HepG2 (cell line): Measurements from ENCODE around the gene EXOSC7. TPM values are rescaled to one million over a fixed set of nuclear protein-coding genes. Genes with fewer than 3 reads are reported as not detected.

Source experiments
- ATAC-seq: fragments of 200-7000 bp; cut with Tn5 transposase; 3 replicates; pipeline ENCODE4 v1.9.1; 2020; ENCODE audit warnings: mild to moderate bottlenecking, moderate library complexity
- BruUV-seq: library from RNA; stranded (reverse); fragments of 400-500 nt; replicated peaks from 2 replicates; lab custom pipeline; 2021; lab: Mats Ljungman, UMichigan
- CTCF ChIA-PET: fragments of 300-600 bp; formaldehyde crosslinking; extraction: SDS; loops from one replicate; lab custom pipeline; 2021; ENCODE audit warnings: low total read pairs, inconsistent platforms, low intra/inter-chr PET ratio; lab: Yijun Ruan, JAX
- POLR2A ChIA-PET: fragments of 350-600 bp; sonication (Branson Sonifier 250); formaldehyde crosslinking; loops from one replicate; lab custom pipeline; 2020; ENCODE audit warnings: antibody characterized with exemption, inconsistent platforms; lab: Yijun Ruan, JAX
- DNase-seq: peaks from one replicate; pipeline ENCODE4 v3.0.0-alpha.2; 2015; ENCODE audit warnings: low spot score
- FAIRE-seq: peaks from 3 replicates; lab custom pipeline; 2011; peaks lifted over from hg19 to GRCh38; lab: Jason Lieb, UNC
- H2AFZ ChIP-seq: one replicate; pipeline ENCODE4 v1.6.1; 2011; ENCODE audit warnings: low read length, inconsistent platforms
- H3K27ac ChIP-seq: fragments of 300-600 bp; 3 replicates; pipeline ENCODE4 v1.8.0; 2011; ENCODE audit warnings: mixed run types, mild to moderate bottlenecking, mixed read lengths, low read length, inconsistent platforms; ENCODE audit not compliant: insufficient read depth; ENCODE audit errors: extremely low read length
- H3K27me3 ChIP-seq, 2 experiments: fragments of 200-600 bp in 1 of 2; 2 replicates in 1 of 2; 3 replicates in 1 of 2; pipeline versions ENCODE4 v1.6.0 to v1.8.0; 2011; ENCODE audit warnings: low read length in 2 of 2, mild to moderate bottlenecking in 2 of 2, moderate library complexity in 2 of 2, inconsistent platforms in 1 of 2; ENCODE audit not compliant: insufficient read depth in 2 of 2, control insufficient read depth in 1 of 2
- H3K36me3 ChIP-seq, 2 experiments: fragments of 200-600 bp in 1 of 2; replicated peaks in 1 of 2; 2 replicates in 1 of 2; 3 replicates in 1 of 2; pipeline versions ENCODE4 v1.5.1 to v1.8.0; 2011; ENCODE audit warnings: low read length in 2 of 2, inconsistent platforms in 1 of 2; ENCODE audit not compliant: insufficient read depth in 2 of 2, control insufficient read depth in 1 of 2
- H3K4me1 ChIP-seq: 2 replicates; pipeline ENCODE4 v1.5.1; 2012; ENCODE audit warnings: low read length, inconsistent platforms; ENCODE audit not compliant: insufficient read depth
- H3K4me2 ChIP-seq: 2 replicates; pipeline ENCODE4 v1.6.0; 2011; ENCODE audit warnings: low read depth, low read length, inconsistent platforms
- H3K4me3 ChIP-seq, 3 experiments: fragments of 200-600 bp in 1 of 3; sonication (generic), shearing (Covaris generic) in 1 of 3; replicated peaks in 1 of 3; 2 replicates each; pipeline ENCODE4 v1.5.1; 2011 to 2016; ENCODE audit warnings: low read length in 3 of 3, inconsistent platforms in 2 of 3, low read depth in 2 of 3, mild to moderate bottlenecking in 2 of 3, control low read depth in 1 of 3, mixed read lengths in 1 of 3; ENCODE audit not compliant: insufficient read depth in 1 of 3
- H3K79me2 ChIP-seq: one replicate; pipeline ENCODE4 v1.6.1; 2011; ENCODE audit warnings: low read length, inconsistent platforms; ENCODE audit not compliant: insufficient read depth
- H3K9ac ChIP-seq: 2 replicates; pipeline ENCODE4 v1.6.0; 2011; ENCODE audit warnings: mild to moderate bottlenecking, low read depth, low read length, inconsistent platforms; ENCODE audit not compliant: insufficient read depth
- H3K9me3 ChIP-seq: 2 replicates; pipeline ENCODE4 v1.5.1; 2012; ENCODE audit warnings: mild to moderate bottlenecking, low read length
- H4K20me1 ChIP-seq: 2 replicates; pipeline ENCODE4 v1.6.0; 2011; ENCODE audit warnings: inconsistent platforms, mild to moderate bottlenecking, low read length, moderate library complexity; ENCODE audit not compliant: insufficient read depth
- BATF2 ChIP-seq: sonication (generic); formaldehyde crosslinking; IDR thresholded peaks from 2 replicates; pipeline ENCODE4 v1.8.0; 2022; ENCODE audit warnings: mild to moderate bottlenecking, missing genetic modification reagents, moderate library complexity
- MIER2 ChIP-seq: IDR thresholded peaks from 2 replicates; pipeline ENCODE4 v1.6.1; 2016; ENCODE audit warnings: missing biosample characterization, missing genetic modification reagents
- MTF1 ChIP-seq: sonication (generic); formaldehyde crosslinking; IDR thresholded peaks from 2 replicates; pipeline ENCODE4 v1.5.0; 2020; ENCODE audit warnings: missing genetic modification reagents
- PCBP2 ChIP-seq: fragments of 200-400 bp; formaldehyde crosslinking; optimal IDR thresholded peaks from 2 replicates; pipeline ENCODE3; 2018; ENCODE audit warnings: low read length, low read depth; ENCODE audit not compliant: poor library complexity, severe bottlenecking
- RFX1 ChIP-seq: fragments of 450-650 bp; IDR thresholded peaks from 2 replicates; pipeline ENCODE4 v1.6.1; 2017
- SALL2 ChIP-seq: sonication (generic); formaldehyde crosslinking; IDR thresholded peaks from 2 replicates; pipeline ENCODE4 v1.8.1; 2023; ENCODE audit warnings: mild to moderate bottlenecking, missing genetic modification reagents, inconsistent platforms
- SETDB1 ChIP-seq: sonication (generic); formaldehyde crosslinking; IDR thresholded peaks from 2 replicates; pipeline ENCODE4 v1.5.1; 2020; ENCODE audit warnings: missing genetic modification reagents, mild to moderate bottlenecking, borderline replicate concordance
- ZNF30 ChIP-seq: sonication (generic); formaldehyde crosslinking; IDR thresholded peaks from 2 replicates; pipeline ENCODE4 v1.5.0; 2020; ENCODE audit warnings: mild to moderate bottlenecking, missing genetic modification reagents
- WGBS: methylation state at CpG from one replicate; pipeline ENCODE4 v1.1.6; 2017; ENCODE audit warnings: low lambda C conversion rate; 5-methylcytosine and 5-hydroxymethylcytosine counted together
- in situ Hi-C: cut with HindIII; loops from 2 replicates; pipeline ENCODE4 v1.10.0; 2017; ENCODE audit warnings: low pct_unique_long_range_greater_than_20kb; ENCODE audit not compliant: extremely low pct_ligation_motif_present
- intact Hi-C: fragments of 100-400 bp; cut with micrococcal nuclease; formaldehyde crosslinking; loops from one replicate; pipeline ENCODE4 v1.10.0; 2022; ENCODE audit not compliant: unreplicated experiment
- polyA plus RNA-seq, 8 experiments: library from polyadenylated mRNA; depleted of rRNA in 3 of 8; stranded (reverse) in 7 of 8; unstranded in 1 of 8; fragments of >200 nt; fragmentation: Illumina TruSeq in 4 of 8; extraction: Trizol in 4 of 8; gene quantifications; 2 replicates each; pipeline versions ENCODE4 v1.2.1 to v1.2.3, GENCODE V29; 2011 to 2016; ENCODE audit warnings: low read depth in 4 of 8, missing spikeins in 1 of 8, mixed read lengths in 1 of 8; ENCODE audit not compliant: insufficient read depth in 1 of 8
- total RNA-seq, 5 experiments: library from RNA; depleted of rRNA; stranded (reverse); fragments of >200 nt; fragmentation: Illumina TruSeq; extraction: Trizol; gene quantifications; 2 replicates each; pipeline ENCODE4 v1.2.3, GENCODE V29; 2016; ENCODE audit warnings: low read depth in 1 of 5
- TF ChIP-seq, protein P1 (sequence below): fragments of 450-650 bp; IDR thresholded peaks from 2 replicates; pipeline ENCODE4 v1.6.1; 2017
- TF ChIP-seq, protein P2 (sequence below): IDR thresholded peaks from 2 replicates; pipeline ENCODE4 v1.6.1; 2016; ENCODE audit warnings: missing genetic modification reagents, missing compliant biosample characterization
- TF ChIP-seq, protein P3 (sequence below): sonication (generic); formaldehyde crosslinking; conservative IDR thresholded peaks from 2 replicates; pipeline ENCODE4 v1.8.0; 2022; ENCODE audit warnings: missing genetic modification reagents
- TF ChIP-seq, protein P4 (sequence below): sonication (generic); formaldehyde crosslinking; IDR thresholded peaks from 2 replicates; pipeline ENCODE4 v1.4.0; 2020; ENCODE audit warnings: missing genetic modification reagents

EXOSC7 gene
- total and polyA plus RNA-seq, 2 of the 13 experiments (the other 11 are each of a cell fraction or from before 2014, with no cell fraction given), result 68.3 to 74.7 TPM

- CTCF ChIA-PET, result no interaction called here
- intact Hi-C loops (no loop called here), in situ Hi-C loops (loop anchor here (25.0 kb wide), 1 partner anchor 461 kb away; no protein-coding TSS in a partner anchor)
- H3K9me3 ChIP-seq, result no peaks in the 10 kb centered on the region
- no peak within 1 kb of the TSS for H2AFZ ChIP-seq
- no peaks in the 10 kb centered on the region for H4K20me1 ChIP-seq
- no peak within 1 kb of the TSS for H3K4me3 ChIP-seq
- DNase-seq (no peak), FAIRE-seq (no peak), ATAC-seq (no peak)
- H3K79me2 ChIP-seq, result no peaks in the 10 kb centered on the region
- TF ChIP-seq MTF1 (CRISPR knock-in tag), result no peak
- no peak for TF ChIP-seq SETDB1 (CRISPR knock-in tag)
- TF ChIP-seq, protein P1, sequence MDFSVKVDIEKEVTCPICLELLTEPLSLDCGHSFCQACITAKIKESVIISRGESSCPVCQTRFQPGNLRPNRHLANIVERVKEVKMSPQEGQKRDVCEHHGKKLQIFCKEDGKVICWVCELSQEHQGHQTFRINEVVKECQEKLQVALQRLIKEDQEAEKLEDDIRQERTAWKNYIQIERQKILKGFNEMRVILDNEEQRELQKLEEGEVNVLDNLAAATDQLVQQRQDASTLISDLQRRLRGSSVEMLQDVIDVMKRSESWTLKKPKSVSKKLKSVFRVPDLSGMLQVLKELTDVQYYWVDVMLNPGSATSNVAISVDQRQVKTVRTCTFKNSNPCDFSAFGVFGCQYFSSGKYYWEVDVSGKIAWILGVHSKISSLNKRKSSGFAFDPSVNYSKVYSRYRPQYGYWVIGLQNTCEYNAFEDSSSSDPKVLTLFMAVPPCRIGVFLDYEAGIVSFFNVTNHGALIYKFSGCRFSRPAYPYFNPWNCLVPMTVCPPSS, result no peak
- TF ChIP-seq PCBP2, result no peak
- no peak within 1 kb of the TSS for H3K4me2 ChIP-seq
- BruUV-seq, result no TSS peak
- H3K9ac ChIP-seq, result no peak within 1 kb of the TSS
- WGBS, result 62% methylated on average over 4 of the region's 13 CpGs
- H3K27me3 ChIP-seq, result 0 out of 5 replicates have a peak, but pooled peaks cover 0 to 4% of the 10 kb centered on the region in 2 experiments
- H3K27ac ChIP-seq, result no peak within 1 kb of the TSS
- no peaks in the 10 kb centered on the region for H3K36me3 ChIP-seq
- POLR2A ChIA-PET, result no interaction called here
- no peaks in the 10 kb centered on the region for H3K4me1 ChIP-seq
These were observed 50.0 kb downstream of the EXOSC7 start, which contains the start of gene CLEC3B for GRCh38 chr3:45026038-45026437. Gene CLEC3B (plus strand): TSS chr3:45026303. CDS start chr3:45026363, 60 bp downstream.

GRCh38 chr3:45026957-45027356 lies 50.9 kb downstream of the EXOSC7 start:
- ChIA-PET CTCF (no interaction called here), POLR2A (no interaction called here)
- TF ChIP-seq ZNF30 (CRISPR knock-in tag) (no peak), RFX1 (peak; percentile 54; the same call in 1 of the 2 replicates), MIER2 (no peak), BATF2 (no peak), SALL2 (no peak)
- TF ChIP-seq, protein P2, sequence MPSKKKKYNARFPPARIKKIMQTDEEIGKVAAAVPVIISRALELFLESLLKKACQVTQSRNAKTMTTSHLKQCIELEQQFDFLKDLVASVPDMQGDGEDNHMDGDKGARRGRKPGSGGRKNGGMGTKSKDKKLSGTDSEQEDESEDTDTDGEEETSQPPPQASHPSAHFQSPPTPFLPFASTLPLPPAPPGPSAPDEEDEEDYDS, result no peak
- TF ChIP-seq, protein P3, sequence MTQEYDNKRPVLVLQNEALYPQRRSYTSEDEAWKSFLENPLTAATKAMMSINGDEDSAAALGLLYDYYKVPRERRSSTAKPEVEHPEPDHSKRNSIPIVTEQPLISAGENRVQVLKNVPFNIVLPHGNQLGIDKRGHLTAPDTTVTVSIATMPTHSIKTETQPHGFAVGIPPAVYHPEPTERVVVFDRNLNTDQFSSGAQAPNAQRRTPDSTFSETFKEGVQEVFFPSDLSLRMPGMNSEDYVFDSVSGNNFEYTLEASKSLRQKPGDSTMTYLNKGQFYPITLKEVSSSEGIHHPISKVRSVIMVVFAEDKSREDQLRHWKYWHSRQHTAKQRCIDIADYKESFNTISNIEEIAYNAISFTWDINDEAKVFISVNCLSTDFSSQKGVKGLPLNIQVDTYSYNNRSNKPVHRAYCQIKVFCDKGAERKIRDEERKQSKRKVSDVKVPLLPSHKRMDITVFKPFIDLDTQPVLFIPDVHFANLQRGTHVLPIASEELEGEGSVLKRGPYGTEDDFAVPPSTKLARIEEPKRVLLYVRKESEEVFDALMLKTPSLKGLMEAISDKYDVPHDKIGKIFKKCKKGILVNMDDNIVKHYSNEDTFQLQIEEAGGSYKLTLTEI (CRISPR knock-in tag), result no peak
- TF ChIP-seq, protein P4, sequence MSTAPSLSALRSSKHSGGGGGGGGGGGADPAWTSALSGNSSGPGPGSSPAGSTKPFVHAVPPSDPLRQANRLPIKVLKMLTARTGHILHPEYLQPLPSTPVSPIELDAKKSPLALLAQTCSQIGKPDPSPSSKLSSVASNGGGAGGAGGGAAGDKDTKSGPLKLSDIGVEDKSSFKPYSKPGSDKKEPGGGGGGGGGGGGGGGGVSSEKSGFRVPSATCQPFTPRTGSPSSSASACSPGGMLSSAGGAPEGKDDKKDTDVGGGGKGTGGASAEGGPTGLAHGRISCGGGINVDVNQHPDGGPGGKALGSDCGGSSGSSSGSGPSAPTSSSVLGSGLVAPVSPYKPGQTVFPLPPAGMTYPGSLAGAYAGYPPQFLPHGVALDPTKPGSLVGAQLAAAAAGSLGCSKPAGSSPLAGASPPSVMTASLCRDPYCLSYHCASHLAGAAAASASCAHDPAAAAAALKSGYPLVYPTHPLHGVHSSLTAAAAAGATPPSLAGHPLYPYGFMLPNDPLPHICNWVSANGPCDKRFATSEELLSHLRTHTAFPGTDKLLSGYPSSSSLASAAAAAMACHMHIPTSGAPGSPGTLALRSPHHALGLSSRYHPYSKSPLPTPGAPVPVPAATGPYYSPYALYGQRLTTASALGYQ, result no peak
- no peaks in the 10 kb centered on the region for H4K20me1 ChIP-seq
- peak; percentile 4 for DNase-seq
- no peak overlapping the region for H2AFZ ChIP-seq
- FAIRE-seq, result no peak
- H3K4me1 ChIP-seq, result no peaks in the 10 kb centered on the region
- in situ Hi-C loops, result loop anchor here (25.0 kb wide), 1 partner anchor 460 kb away; no protein-coding TSS in a partner anchor
- peaks cover 0 to 4% of the 10 kb centered on the region in 2 experiments; a peak in 1 of 5 replicates for H3K27me3 ChIP-seq
- H3K4me2 ChIP-seq, result no peak overlapping the region
- no TSS peak for BruUV-seq
- no peaks in the 10 kb centered on the region for H3K9me3 ChIP-seq
- no peaks in the 10 kb centered on the region for H3K36me3 ChIP-seq
- H3K27ac ChIP-seq, result no peak overlapping the region
- H3K4me3 ChIP-seq, result no peak overlapping the region
- intact Hi-C loops, result no loop called here
- WGBS, result 11% methylated on average over 4 of the region's 4 CpGs
- H3K79me2 ChIP-seq, result no peaks in the 10 kb centered on the region
- H3K9ac ChIP-seq, result no peak overlapping the region
- peak; percentile 15; the same call in 1 of the 3 replicates for ATAC-seq
